HEK293T (cell line): ENCODE results near the gene MCTP2.

ENCODE experiments used
- CTCF ChIA-PET: fragments of 350-600 bp; formaldehyde crosslinking; extraction: SDS; loops from one replicate; lab custom pipeline; 2021; ENCODE audit warnings: antibody characterized with exemption, inconsistent platforms; lab: Yijun Ruan, JAX
- POLR2A ChIA-PET: fragments of 350-600 bp; formaldehyde crosslinking; extraction: SDS; loops from one replicate; lab custom pipeline; 2020; ENCODE audit warnings: antibody characterized with exemption, inconsistent platforms; lab: Yijun Ruan, JAX
- DNase-seq: peaks from one replicate; pipeline ENCODE4 v3.0.0; 2012; ENCODE audit warnings: mixed read lengths; ENCODE audit errors: extremely low spot score
- ARNT ChIP-seq: fragments of 450-650 bp; IDR thresholded peaks from 2 replicates; pipeline ENCODE4 v1.6.1; 2017; ENCODE audit warnings: mild to moderate bottlenecking
- BHLHE40 ChIP-seq: fragments of 450-650 bp; IDR thresholded peaks from 2 replicates; pipeline ENCODE4 v1.6.1; 2016; ENCODE audit warnings: mild to moderate bottlenecking, moderate library complexity, borderline replicate concordance
- CTBP1 ChIP-seq: fragments of 450-650 bp; IDR thresholded peaks from 2 replicates; pipeline ENCODE4 v1.6.1; 2016; ENCODE audit warnings: borderline replicate concordance
- ELF4 ChIP-seq: fragments of 450-650 bp; IDR thresholded peaks from 2 replicates; pipeline ENCODE4 v1.6.1; 2017; ENCODE audit warnings: antibody characterized with exemption
- FOXA1 ChIP-seq: fragments of 450-650 bp; IDR thresholded peaks from 2 replicates; pipeline ENCODE4 v1.6.1; 2016; ENCODE audit warnings: mild to moderate bottlenecking
- FOXK2 ChIP-seq: fragments of 450-650 bp; IDR thresholded peaks from 2 replicates; pipeline ENCODE4 v1.6.1; 2016; ENCODE audit warnings: mild to moderate bottlenecking
- FOXM1 ChIP-seq: fragments of 450-650 bp; IDR thresholded peaks from 2 replicates; pipeline ENCODE4 v1.6.1; 2017; ENCODE audit warnings: mild to moderate bottlenecking, borderline replicate concordance
- HDGF ChIP-seq: fragments of 450-650 bp; IDR thresholded peaks from 2 replicates; pipeline ENCODE4 v1.6.1; 2017; ENCODE audit warnings: antibody characterized with exemption, borderline replicate concordance
- L3MBTL2 ChIP-seq: fragments of 450-650 bp; conservative IDR thresholded peaks from 2 replicates; pipeline ENCODE4 v1.6.1; 2016; ENCODE audit warnings: mild to moderate bottlenecking
- LEF1 ChIP-seq: fragments of 450-650 bp; IDR thresholded peaks from 2 replicates; pipeline ENCODE4 v1.6.1; 2017; ENCODE audit warnings: mild to moderate bottlenecking, borderline replicate concordance
- NFRKB ChIP-seq: fragments of 450-650 bp; IDR thresholded peaks from 2 replicates; pipeline ENCODE4 v1.6.1; 2016; ENCODE audit warnings: mild to moderate bottlenecking, moderate library complexity
- SP1 ChIP-seq: fragments of 450-650 bp; IDR thresholded peaks from 2 replicates; pipeline ENCODE4 v1.6.1; 2017
- SUZ12 ChIP-seq: fragments of 450-650 bp; IDR thresholded peaks from 2 replicates; pipeline ENCODE4 v1.6.1; 2016; ENCODE audit warnings: mild to moderate bottlenecking
- TARDBP ChIP-seq: fragments of 450-650 bp; IDR thresholded peaks from 2 replicates; pipeline ENCODE4 v1.6.1; 2016
- ZNF384 ChIP-seq: fragments of 450-650 bp; IDR thresholded peaks from 2 replicates; pipeline ENCODE4 v1.6.1; 2016
- TF ChIP-seq, protein P1 (sequence below): fragments of 450-650 bp; IDR thresholded peaks from 2 replicates; pipeline ENCODE4 v1.6.1; 2016

Gene MCTP2

DNA sequence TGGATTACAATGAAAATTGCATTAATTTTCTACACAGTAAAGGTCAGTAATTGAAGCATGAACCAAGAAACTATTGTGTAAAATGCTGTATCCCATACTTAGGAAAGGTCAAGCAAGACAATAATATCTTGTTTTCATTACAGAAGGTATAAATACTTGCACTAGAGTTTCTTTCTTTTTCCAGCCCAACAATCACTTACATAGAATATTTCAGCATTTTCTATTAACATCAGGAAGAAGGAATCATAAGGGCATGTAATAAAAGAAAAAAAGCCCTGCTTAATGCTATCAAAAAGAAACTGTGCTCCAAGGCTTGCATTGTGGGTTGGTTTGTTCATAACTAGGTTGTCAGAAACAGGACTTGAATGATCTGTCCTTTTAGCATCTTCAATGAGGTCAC is 215.1 kb downstream of the MCTP2 start:
- CTCF ChIA-PET, result no interaction called here
- POLR2A ChIA-PET, result no interaction called here
- TF ChIP-seq ARNT (no peak), FOXM1 (no peak), FOXA1 (no peak), TARDBP (no peak), FOXK2 (no peak), HDGF (no peak), ELF4 (no peak)
- TF ChIP-seq, protein P1, sequence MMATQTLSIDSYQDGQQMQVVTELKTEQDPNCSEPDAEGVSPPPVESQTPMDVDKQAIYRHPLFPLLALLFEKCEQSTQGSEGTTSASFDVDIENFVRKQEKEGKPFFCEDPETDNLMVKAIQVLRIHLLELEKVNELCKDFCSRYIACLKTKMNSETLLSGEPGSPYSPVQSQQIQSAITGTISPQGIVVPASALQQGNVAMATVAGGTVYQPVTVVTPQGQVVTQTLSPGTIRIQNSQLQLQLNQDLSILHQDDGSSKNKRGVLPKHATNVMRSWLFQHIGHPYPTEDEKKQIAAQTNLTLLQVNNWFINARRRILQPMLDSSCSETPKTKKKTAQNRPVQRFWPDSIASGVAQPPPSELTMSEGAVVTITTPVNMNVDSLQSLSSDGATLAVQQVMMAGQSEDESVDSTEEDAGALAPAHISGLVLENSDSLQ, result no peak
- no peak for DNase-seq

DNA sequence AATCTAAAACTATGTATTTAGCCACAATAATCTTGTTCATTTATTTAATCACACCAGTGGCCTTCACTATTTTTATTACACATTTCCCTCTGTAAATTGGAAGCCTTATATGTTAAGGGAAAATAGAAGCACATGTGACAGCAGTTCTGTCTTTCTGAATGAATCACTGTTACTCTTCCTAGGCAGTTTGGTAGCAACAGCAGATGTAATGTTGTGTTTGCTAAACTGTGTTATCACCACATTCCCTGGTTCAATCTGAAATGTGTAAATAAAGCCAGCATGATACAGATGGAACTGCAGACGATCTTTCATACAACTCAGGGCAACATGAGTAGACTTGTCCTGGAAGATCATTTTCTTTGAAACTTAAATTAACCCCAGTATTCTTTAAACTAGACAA is 220.1 kb downstream of the MCTP2 start:
- TF ChIP-seq ZNF384 (no peak), FOXK2 (no peak), FOXM1 (no peak), SP1 (no peak)
- DNase-seq, result no peak
- ChIA-PET CTCF (no interaction called here), POLR2A (no interaction called here)

DNA sequence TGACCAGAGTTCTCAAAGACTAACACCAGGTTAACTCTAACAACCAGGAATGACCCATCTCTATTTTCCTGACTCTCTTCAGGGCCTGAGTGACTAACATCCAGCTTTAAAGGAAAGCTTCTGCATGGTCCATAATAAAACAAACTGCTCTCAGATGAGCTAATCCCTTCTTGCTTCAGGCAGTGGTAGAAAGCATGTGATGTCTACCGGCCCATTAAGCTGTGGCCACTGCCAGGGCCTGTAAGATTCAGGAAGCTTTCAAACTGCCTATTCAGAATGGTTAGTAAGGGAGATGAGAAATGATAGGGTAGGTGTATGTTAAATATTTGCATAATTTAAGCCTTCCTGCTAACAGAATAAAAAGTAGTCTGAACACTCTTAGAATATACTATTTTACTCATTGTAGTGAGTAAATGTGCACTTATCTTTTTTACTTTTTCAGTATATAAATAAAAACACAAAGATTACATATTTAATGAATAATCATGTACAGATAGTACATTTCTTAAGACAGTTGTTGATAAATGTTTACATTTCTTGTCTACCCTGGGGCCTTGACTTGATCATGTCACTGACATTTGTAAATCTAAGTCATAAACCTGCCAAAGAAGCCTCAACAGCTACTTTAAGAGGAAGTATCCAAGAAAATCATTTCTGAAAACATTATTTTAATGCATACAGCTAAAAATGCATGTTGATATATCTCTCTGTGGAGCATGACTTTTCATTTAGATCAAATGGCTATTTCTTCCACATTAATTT is 222.0 kb downstream of the MCTP2 start:
- ChIA-PET POLR2A (no interaction called here), CTCF (no interaction called here)
- DNase-seq, result no peak
- no peak for TF ChIP-seq SP1
- TF ChIP-seq BHLHE40, result no peak

DNA sequence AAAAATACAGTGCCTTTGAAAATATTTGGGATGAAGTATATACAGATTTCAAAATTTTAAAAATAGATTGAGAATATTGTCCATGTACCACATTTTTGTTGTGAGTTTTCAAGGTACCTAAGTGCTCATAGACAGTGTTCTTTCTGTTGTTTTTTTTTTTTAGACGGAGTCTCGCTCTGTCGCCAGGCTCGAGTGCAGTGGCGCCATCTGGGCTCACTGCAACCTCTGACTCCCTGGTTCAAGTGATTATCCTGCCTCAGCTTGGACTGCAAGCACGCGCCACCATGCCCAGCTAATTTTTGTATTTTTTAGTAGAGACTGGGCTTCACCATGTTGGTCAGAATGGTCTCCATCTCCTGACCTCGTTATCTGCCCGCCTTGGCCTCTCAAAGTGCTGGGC is 223.9 kb downstream of the MCTP2 start:
- DNase-seq, result no peak
- TF ChIP-seq SUZ12 (no peak), L3MBTL2 (no peak), ARNT (no peak), SP1 (no peak), ELF4 (no peak), FOXA1 (no peak), LEF1 (no peak)
- TF ChIP-seq, protein P1, result no peak
- ChIA-PET CTCF (no interaction called here), POLR2A (no interaction called here)

DNA sequence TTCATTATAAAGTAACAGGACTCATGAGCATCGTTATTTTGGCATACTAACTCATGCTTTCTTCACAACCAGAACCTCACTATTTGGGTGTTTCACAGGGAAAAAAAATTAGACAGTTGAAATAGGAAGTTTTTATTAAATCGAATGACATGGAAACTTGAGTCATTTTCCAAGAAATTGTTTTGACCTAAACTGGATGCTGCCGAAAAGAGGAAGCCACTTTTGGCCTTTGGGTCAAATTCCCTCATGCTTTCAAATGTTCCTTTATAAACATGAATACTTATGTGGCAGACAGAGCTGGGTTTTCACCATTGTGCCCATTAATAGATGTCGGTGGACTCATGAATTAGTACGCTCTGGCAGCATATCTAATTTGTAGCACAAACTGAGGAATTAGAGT is 224.9 kb downstream of the MCTP2 start:
- TF ChIP-seq HDGF, result no peak
- no peak for TF ChIP-seq NFRKB
- TF ChIP-seq LEF1, result no peak
- no peak for TF ChIP-seq SP1
- DNase-seq, result no peak
- POLR2A ChIA-PET, result no interaction called here
- CTCF ChIA-PET, result no interaction called here

DNA sequence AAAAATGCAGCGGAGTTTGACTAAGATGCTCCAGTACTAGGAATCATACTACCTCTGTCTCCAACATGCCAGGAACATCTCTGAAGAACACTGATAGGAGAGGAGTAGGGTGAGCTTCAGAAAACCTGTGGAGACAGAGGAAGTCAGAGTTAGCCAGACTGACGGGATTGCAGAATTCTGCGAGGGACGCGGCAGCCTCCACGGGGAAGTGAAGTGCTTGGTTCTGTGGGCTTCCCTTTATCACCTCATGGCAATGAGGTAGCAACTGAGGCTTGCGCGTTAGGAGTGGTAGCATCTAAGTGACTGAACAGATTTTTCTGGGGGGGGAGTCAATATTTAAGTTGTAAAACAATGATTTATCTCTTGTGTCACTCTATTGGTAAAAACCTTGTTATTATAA is 226.3 kb downstream of the MCTP2 start:
- POLR2A ChIA-PET, result no interaction called here
- CTCF ChIA-PET, result no interaction called here
- TF ChIP-seq ARNT, result no peak
- TF ChIP-seq FOXK2, result no peak
- TF ChIP-seq TARDBP, result no peak
- TF ChIP-seq, protein P1, result no peak
- no peak for TF ChIP-seq CTBP1
- TF ChIP-seq SUZ12, result no peak
- TF ChIP-seq FOXA1, result no peak
- no peak for TF ChIP-seq L3MBTL2
- no peak for TF ChIP-seq ZNF384
- no peak for TF ChIP-seq BHLHE40
- TF ChIP-seq LEF1, result no peak
- no peak for TF ChIP-seq FOXM1
- TF ChIP-seq ELF4, result no peak
- no peak for DNase-seq

DNA sequence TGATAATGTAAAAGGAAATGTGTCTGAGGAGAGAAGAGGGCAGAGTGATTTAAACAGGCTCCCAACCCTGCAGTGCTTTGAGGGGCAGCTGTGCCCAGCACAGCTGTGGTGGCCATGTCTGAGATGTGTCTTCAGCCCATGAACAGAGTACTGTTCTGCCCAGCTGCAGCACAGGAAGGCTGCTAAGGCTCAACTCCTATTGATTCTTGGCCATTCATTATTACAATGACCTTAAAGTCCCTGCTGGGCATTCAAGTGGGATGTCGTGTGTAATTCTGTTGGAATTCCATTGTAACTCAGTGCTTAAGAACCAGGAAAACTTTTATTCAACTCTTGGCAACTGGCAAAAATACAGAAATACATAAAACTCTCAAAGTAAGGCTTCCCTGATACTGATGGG is 229.3 kb downstream of the MCTP2 start:
- CTCF ChIA-PET, result no interaction called here
- no peak for DNase-seq
- TF ChIP-seq NFRKB, result no peak
- no peak for TF ChIP-seq ELF4
- no peak for TF ChIP-seq FOXA1
- TF ChIP-seq LEF1, result no peak
- no peak for TF ChIP-seq BHLHE40
- TF ChIP-seq FOXM1, result no peak
- POLR2A ChIA-PET, result no interaction called here
